Heart left ventricle (tissue), 13 donors: Measurements from ENCODE around the gene RAB3GAP2.

ENCODE experiments used
- CTCF ChIP-seq, 12 donors: fragments of 200-600 bp; sonication (generic) in 4 of 12; IDR thresholded peaks; one replicate each; pipeline versions ENCODE4 v1.5.0 to v1.8.0; 2018 to 2022; ENCODE audit warnings: antibody characterized with exemption in 12 of 12, mild to moderate bottlenecking in 5 of 12
- POLR2A ChIP-seq, 2 donors: fragments of 450-650 bp; IDR thresholded peaks; one replicate each; pipeline ENCODE4 v1.6.1; 2017; ENCODE audit warnings: antibody characterized with exemption in 2 of 2, mild to moderate bottlenecking in 2 of 2, moderate library complexity in 2 of 2
- donor health status: ischemic (EF 13 %, LVEDD 7.1; RV severe dilation, severe dysfunction).
- donor health status: DM: no; HTN: yes; CAD: no.
- donor health status: DM: no; HTN: no; CAD: no.
- donor health status: ischemic (EF 25% LVEDD 6.9; RV normal size, moderate dysfunction).
- donor health status: ischemic (EF 25% LVEDD 5.7; RV mildly dilated, moderate dysfunction).
- donor health status: ischemic (EF 35%, LVEDD 5.7; RV mildly dilated, moderate dysfunction).
- donor health status: nonischemic (EF 11% LVEDD 7.7; RV severe dilation, severe dysfunction).
- donor health status: DM: yes; HTN: yes; CAD: no.
- donor health status: PGD.
- donor health status: ischemic (EF 29% LVEDD 5.4; RV normal size, mild dysfunction).
- donor health status: nonischemic (EF 23%, LVEDD 6.1; RV moderate dilation, normal function).

GRCh38 chr1:220144051-220144450, 128.2 kb downstream of the RAB3GAP2 start:
- TF ChIP-seq POLR2A (IDR thresholded peaks at IDR 0.05) = no peak
- no peak for TF ChIP-seq CTCF (IDR thresholded peaks at IDR 0.05)
